Karpas-422 (cell line): ENCODE results near the gene SMYD3. TPM values are rescaled to one million over a fixed set of nuclear protein-coding genes. Genes with fewer than 3 reads are reported as not detected.

ENCODE experiments used
- DNase-seq: peaks from one replicate; pipeline ENCODE4 v3.0.0-alpha.2; 2015
- H2AFZ ChIP-seq: fragments of 200-600 bp; sonication (generic); 2 replicates; pipeline ENCODE4 v1.6.1; 2014; ENCODE audit warnings: antibody characterized with exemption, low read length, mixed read lengths
- H3K27ac ChIP-seq: fragments of 200-600 bp; sonication (generic); 2 replicates; pipeline ENCODE4 v1.5.1; 2014; ENCODE audit warnings: mild to moderate bottlenecking, low read length, moderate library complexity
- H3K27me3 ChIP-seq: fragments of 200-600 bp; sonication (generic); 2 replicates; pipeline ENCODE4 v1.6.1; 2014; ENCODE audit warnings: low read length, mixed read lengths
- H3K36me3 ChIP-seq: fragments of 200-600 bp; sonication (generic); 2 replicates; pipeline ENCODE4 v1.6.1; 2014; ENCODE audit warnings: low read length, mixed read lengths; ENCODE audit not compliant: insufficient read depth
- H3K4me1 ChIP-seq: fragments of 200-600 bp; sonication (generic); 2 replicates; pipeline ENCODE4 v1.6.1; 2014; ENCODE audit warnings: mild to moderate bottlenecking, low read length, mixed read lengths
- H3K4me2 ChIP-seq: fragments of 200-600 bp; sonication (generic); 2 replicates; pipeline ENCODE4 v1.6.1; 2014; ENCODE audit warnings: low read length, low read depth, mild to moderate bottlenecking; ENCODE audit not compliant: poor library complexity, severe bottlenecking
- H3K4me3 ChIP-seq: fragments of 200-600 bp; sonication (generic); 2 replicates; pipeline ENCODE4 v1.5.1; 2014; ENCODE audit warnings: mild to moderate bottlenecking, antibody characterized with exemption, low read length, mixed read lengths
- H3K79me2 ChIP-seq: fragments of 200-600 bp; sonication (generic); 2 replicates; pipeline ENCODE4 v1.6.1; 2014; ENCODE audit warnings: mild to moderate bottlenecking, low read length, mixed read lengths
- H3K9ac ChIP-seq: fragments of 200-600 bp; sonication (generic); 2 replicates; pipeline ENCODE4 v1.6.0; 2014; ENCODE audit warnings: low read length
- H3K9me2 ChIP-seq: fragments of 200-600 bp; sonication (generic), shearing (Covaris generic); replicated peaks from 2 replicates; pipeline ENCODE4 v1.6.0; 2014; ENCODE audit warnings: mild to moderate bottlenecking, low read length, moderate library complexity; ENCODE audit not compliant: insufficient read depth
- H3K9me3 ChIP-seq: fragments of 300-700, 200-600 bp; sonication (generic); 2 replicates; pipeline ENCODE4 v1.6.1; 2014; ENCODE audit warnings: low read length, mixed read lengths
- H4K20me1 ChIP-seq: fragments of 200-600 bp; sonication (generic); 2 replicates; pipeline ENCODE4 v1.6.1; 2014; ENCODE audit warnings: mild to moderate bottlenecking, antibody characterized with exemption, low read length, low read depth; ENCODE audit not compliant: insufficient read depth
- total RNA-seq: library from RNA; depleted of rRNA; stranded (reverse); fragments of >200 nt; shearing (Covaris generic); gene quantifications from 2 replicates; pipeline ENCODE4 v1.2.3, GENCODE V29; 2014; ENCODE audit warnings: low replicate concordance

The SMYD3 gene
- total RNA-seq, 1 experiment from 2014 or later, result 67.1 TPM

GRCh38 chr1:245987219-245987545, 519.9 kb downstream of the SMYD3 start:
- Histone ChIP-seq H3K79me2 (no peaks in the 10 kb centered on the region), H4K20me1 (no peaks in the 10 kb centered on the region), H3K36me3 (no peaks in the 10 kb centered on the region), H3K4me2 (no peak overlapping the region), H3K9me3 (no peaks in the 10 kb centered on the region), H3K9me2 (no peaks in the 10 kb centered on the region), H3K4me3 (no peak overlapping the region), H2AFZ (no peak overlapping the region), H3K27ac (no peak overlapping the region), H3K4me1 (no peaks in the 10 kb centered on the region), H3K9ac (no peak overlapping the region), H3K27me3 (no peaks in the 10 kb centered on the region)
- no peak for DNase-seq

DNA sequence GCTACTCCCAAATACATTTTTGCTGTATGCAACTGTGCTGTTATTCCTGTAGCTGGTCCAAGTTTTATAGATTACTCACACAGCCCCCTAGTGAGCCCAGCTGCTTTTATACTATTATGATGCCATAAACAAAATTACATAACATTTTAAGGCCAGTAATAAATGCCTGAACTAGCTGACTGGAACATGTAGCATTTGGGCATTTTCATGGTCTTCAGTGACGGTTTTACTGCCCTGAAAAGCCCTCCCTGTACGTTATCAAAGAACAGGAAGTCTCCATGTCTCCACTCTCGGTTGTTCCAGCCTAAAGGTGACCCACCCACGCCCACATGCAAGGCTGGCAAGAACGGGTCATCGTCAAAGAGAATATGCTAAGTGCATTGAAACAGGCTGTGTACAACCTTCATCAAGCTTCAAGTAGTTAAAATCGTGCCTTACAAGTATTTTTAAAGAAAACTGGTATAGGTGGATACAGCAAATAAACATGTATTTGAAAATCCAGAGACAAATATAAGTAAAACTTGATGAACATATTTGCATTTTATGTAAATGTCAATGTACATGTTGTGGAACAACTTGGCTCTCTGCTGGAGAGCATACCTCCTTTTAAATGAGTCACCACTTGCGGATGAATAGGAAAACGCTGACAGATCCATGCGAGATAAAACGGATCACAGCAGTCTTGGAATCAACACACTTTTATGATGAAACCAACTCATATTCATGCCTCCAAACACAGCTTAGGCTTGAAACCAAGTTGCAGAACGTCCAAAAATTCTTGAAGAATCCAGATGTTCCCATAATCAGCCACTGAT, 520.5 kb downstream of the SMYD3 start:
- no peak overlapping the region for H3K4me2 ChIP-seq
- H4K20me1 ChIP-seq, result no peaks in the 10 kb centered on the region
- no peak for DNase-seq
- H2AFZ ChIP-seq, result no peak overlapping the region
- H3K4me3 ChIP-seq, result no peak overlapping the region
- no peak overlapping the region for H3K27ac ChIP-seq
- no peaks in the 10 kb centered on the region for H3K9me3 ChIP-seq
- H3K4me1 ChIP-seq, result no peaks in the 10 kb centered on the region
- no peaks in the 10 kb centered on the region for H3K27me3 ChIP-seq
- H3K9me2 ChIP-seq, result no peaks in the 10 kb centered on the region
- H3K36me3 ChIP-seq, result no peaks in the 10 kb centered on the region
- no peaks in the 10 kb centered on the region for H3K79me2 ChIP-seq
- no peak overlapping the region for H3K9ac ChIP-seq

- H4K20me1 ChIP-seq, result no peaks in the 10 kb centered on the region
- H3K27me3 ChIP-seq, result no peaks in the 10 kb centered on the region
- DNase-seq, result no peak
- no peaks in the 10 kb centered on the region for H3K9me2 ChIP-seq
- H3K4me2 ChIP-seq, result no peak overlapping the region
- no peaks in the 10 kb centered on the region for H3K79me2 ChIP-seq
- no peak overlapping the region for H2AFZ ChIP-seq
- no peaks in the 10 kb centered on the region for H3K36me3 ChIP-seq
- H3K9me3 ChIP-seq, result no peaks in the 10 kb centered on the region
- H3K4me3 ChIP-seq, result no peak overlapping the region
- H3K9ac ChIP-seq, result no peak overlapping the region
- no peak overlapping the region for H3K27ac ChIP-seq
- no peaks in the 10 kb centered on the region for H3K4me1 ChIP-seq
These were observed 522.5 kb downstream of the SMYD3 start for GRCh38 chr1:245984390-245985155.

GRCh38 chr1:245983294-245983967, 523.6 kb downstream of the SMYD3 start:
- Histone ChIP-seq H3K4me2 (no peak overlapping the region), H3K9ac (no peak overlapping the region), H3K27ac (no peak overlapping the region), H3K27me3 (no peaks in the 10 kb centered on the region), H3K4me1 (no peaks in the 10 kb centered on the region), H3K9me3 (no peaks in the 10 kb centered on the region), H3K79me2 (no peaks in the 10 kb centered on the region), H2AFZ (no peak overlapping the region), H3K36me3 (no peaks in the 10 kb centered on the region), H4K20me1 (no peaks in the 10 kb centered on the region), H3K4me3 (no peak overlapping the region), H3K9me2 (no peaks in the 10 kb centered on the region)
- DNase-seq, result no peak

- Histone ChIP-seq H3K4me1 (no peaks in the 10 kb centered on the region), H4K20me1 (no peaks in the 10 kb centered on the region)
These were observed 527.5 kb downstream of the SMYD3 start for GRCh38 chr1:245979589-245979988.

GRCh38 chr1:245978915-245979314, 528.2 kb downstream of the SMYD3 start:
- no peak for DNase-seq
- H4K20me1 ChIP-seq, result no peaks in the 10 kb centered on the region
- H3K4me1 ChIP-seq, result no peaks in the 10 kb centered on the region
- no peak overlapping the region for H3K27ac ChIP-seq
- H3K4me2 ChIP-seq, result no peak overlapping the region
- H3K27me3 ChIP-seq, result no peaks in the 10 kb centered on the region
- no peak overlapping the region for H3K9ac ChIP-seq
- no peaks in the 10 kb centered on the region for H3K9me2 ChIP-seq
- no peaks in the 10 kb centered on the region for H3K79me2 ChIP-seq
- no peak overlapping the region for H3K4me3 ChIP-seq
- H3K36me3 ChIP-seq, result no peaks in the 10 kb centered on the region
- H3K9me3 ChIP-seq, result no peaks in the 10 kb centered on the region
- H2AFZ ChIP-seq, result no peak overlapping the region

More at GRCh38 chr1:245979589-245979988, 527.5 kb downstream of the SMYD3 start:
- Histone ChIP-seq H3K9me3 (no peaks in the 10 kb centered on the region), H3K4me3 (no peak overlapping the region), H3K4me2 (no peak overlapping the region), H3K9me2 (no peaks in the 10 kb centered on the region), H3K27ac (no peak overlapping the region), H3K27me3 (no peaks in the 10 kb centered on the region), H3K79me2 (no peaks in the 10 kb centered on the region), H3K9ac (no peak overlapping the region), H3K36me3 (no peaks in the 10 kb centered on the region), H2AFZ (no peak overlapping the region)
- no peak for DNase-seq

- Histone ChIP-seq H3K79me2 (no peaks in the 10 kb centered on the region), H3K9ac (no peak overlapping the region), H3K4me3 (no peak overlapping the region), H2AFZ (no peak overlapping the region), H3K27me3 (no peaks in the 10 kb centered on the region), H3K9me3 (no peaks in the 10 kb centered on the region), H3K4me1 (no peaks in the 10 kb centered on the region), H3K4me2 (no peak overlapping the region), H3K27ac (no peak overlapping the region), H4K20me1 (no peaks in the 10 kb centered on the region), H3K36me3 (no peaks in the 10 kb centered on the region), H3K9me2 (no peaks in the 10 kb centered on the region)
- DNase-seq, result no peak
These were observed 534.6 kb downstream of the SMYD3 start for GRCh38 chr1:245972476-245972875.

- H3K79me2 ChIP-seq, result no peaks in the 10 kb centered on the region
- H4K20me1 ChIP-seq, result no peaks in the 10 kb centered on the region
- H3K36me3 ChIP-seq, result no peaks in the 10 kb centered on the region
- no peaks in the 10 kb centered on the region for H3K9me2 ChIP-seq
- no peak overlapping the region for H3K4me2 ChIP-seq
- no peak overlapping the region for H3K9ac ChIP-seq
- no peak overlapping the region for H3K27ac ChIP-seq
- no peak overlapping the region for H2AFZ ChIP-seq
- no peaks in the 10 kb centered on the region for H3K9me3 ChIP-seq
- DNase-seq, result no peak
- no peak overlapping the region for H3K4me3 ChIP-seq
- no peaks in the 10 kb centered on the region for H3K4me1 ChIP-seq
- no peaks in the 10 kb centered on the region for H3K27me3 ChIP-seq
These were observed 535.4 kb downstream of the SMYD3 start for GRCh38 chr1:245971711-245972085.
